Central memory CD4-positive, alpha-beta T cell (primary cell): ENCODE data around the gene NPR1.
A peak's percentile ranks its signal among the peaks of the same experiment; 100 is the strongest.
"Not testable (repeated sequence)": the region's sequence is repeated elsewhere in the genome, so short reads cannot be mapped to it uniquely, and the experiment has no call there.

Experiments
- DNase-seq: peaks from one replicate; pipeline ENCODE4 v3.0.0; 2022

The NPR1 gene

DNA sequence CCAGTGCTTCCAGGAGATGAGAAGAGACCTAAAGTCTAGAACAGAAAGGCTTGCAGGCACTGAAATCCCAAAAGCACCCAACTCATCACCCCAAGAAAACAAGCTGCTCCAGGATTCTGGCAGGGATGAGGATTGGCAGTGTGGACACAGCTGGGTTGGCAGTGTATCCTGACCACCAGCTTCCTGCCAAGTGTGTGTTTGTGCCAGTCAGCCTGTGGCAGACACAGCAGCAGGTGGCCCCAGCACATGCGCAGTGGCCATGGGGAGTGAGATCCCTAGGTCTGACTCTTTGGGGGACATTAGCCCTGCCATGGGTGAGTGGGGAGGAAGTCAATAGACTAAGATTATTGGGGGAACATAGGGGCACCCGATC is 28.6 kb upstream of the NPR1 start:
- DNase-seq = no peak

- DNase-seq = no peak
Measured at GRCh38 chr1:153651771-153652170, 26.7 kb upstream of the NPR1 start.

- no peak for DNase-seq
Measured at GRCh38 chr1:153652805-153653500, 25.5 kb upstream of the NPR1 start.

GRCh38 chr1:153655333-153655732 is 23.2 kb upstream of the NPR1 start:
- no peak for DNase-seq

DNA sequence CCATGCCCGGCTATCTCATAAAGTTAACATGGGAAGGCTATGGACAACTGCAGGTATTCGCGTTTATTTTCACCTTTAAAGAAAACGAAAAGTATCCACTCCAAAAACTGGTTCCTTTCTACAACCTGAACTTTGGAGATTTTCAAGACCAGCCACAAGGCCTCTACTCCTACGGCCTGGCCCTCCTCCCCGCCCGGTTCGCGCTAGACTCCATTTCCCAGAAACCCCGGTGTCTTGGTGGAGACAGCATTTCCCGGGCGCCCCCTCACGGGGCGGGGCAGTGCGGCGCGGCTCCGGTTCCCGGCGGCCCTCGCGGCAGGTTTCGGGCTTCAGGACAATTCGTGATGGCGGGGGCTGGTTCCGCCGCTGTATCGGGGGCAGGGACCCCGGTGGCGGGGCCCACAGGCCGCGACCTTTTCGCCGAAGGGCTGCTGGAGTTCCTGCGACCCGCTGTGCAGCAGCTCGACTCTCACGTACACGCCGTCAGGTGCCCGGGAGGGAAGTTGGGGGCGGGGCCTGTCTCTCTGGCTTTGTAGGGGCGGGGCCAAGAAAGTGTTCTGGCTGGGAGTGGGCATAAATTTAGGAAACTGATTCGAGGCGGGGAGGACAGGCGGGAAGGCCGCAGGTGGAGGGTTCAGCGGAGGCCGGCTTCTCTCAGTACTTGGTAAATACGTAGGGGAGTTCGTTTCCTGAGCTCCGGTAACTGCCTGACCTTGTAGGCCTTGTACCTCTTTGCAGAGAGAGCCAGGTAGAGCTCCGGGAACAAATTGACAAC is 19.9 kb upstream of the NPR1 start, which contains the start of gene SNAPIN:
Gene SNAPIN (plus strand): TSS at position 304 of the 775 bp plus-strand sequence. CDS start 41 bp downstream, at position 345.
- peak; percentile 87 for DNase-seq

- DNase-seq = no peak
Measured at GRCh38 chr1:153659175-153659534, 19.3 kb upstream of the NPR1 start.

DNA sequence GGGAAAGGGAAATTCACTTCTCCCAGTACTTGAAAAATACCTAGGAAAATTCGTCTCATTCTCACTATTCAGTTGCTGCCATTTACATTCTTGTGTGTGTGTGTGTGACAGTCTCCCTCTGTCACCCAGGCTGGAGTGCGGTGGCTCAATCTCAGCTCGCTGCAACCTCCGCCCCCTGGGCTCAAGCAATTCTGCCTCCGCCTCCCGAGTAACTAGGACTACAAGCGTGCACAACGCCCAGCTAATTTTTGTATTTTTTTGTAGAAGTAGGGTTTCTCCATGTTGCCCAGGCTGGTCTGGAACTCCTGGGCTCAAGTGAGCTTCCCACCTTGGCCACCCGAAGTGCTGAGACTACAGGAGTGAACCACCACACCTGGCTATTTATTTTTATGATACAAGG is 18.8 kb upstream of the NPR1 start:
- no peak for DNase-seq

DNA sequence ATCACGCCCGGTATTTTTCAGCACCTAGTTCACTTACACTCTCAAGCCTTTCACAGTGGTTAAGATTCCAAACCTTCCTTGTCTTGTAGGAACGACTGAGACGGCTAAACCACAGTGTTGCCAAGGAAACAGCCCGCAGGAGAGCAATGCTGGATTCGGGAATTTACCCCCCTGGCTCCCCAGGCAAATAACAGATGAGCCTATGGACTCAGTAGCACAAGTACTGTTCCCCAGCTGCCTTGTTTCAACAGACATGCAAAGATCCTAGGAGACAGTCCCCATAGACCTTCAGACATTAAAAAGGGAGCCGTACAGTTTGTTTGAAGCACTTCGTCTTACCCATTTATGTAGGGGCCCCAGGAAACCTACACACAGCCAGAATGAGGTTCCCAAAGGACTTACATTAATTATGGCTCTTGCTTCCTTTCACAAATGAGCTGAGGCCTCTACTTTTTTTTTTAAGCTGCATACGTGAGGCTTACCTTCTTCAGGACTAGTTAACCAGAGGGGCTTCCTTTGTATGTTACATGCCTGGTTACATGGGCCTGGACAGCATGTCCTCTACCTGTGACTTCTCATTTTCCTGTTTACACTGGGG is 17.3 kb upstream of the NPR1 start:
- DNase-seq = no peak

DNA sequence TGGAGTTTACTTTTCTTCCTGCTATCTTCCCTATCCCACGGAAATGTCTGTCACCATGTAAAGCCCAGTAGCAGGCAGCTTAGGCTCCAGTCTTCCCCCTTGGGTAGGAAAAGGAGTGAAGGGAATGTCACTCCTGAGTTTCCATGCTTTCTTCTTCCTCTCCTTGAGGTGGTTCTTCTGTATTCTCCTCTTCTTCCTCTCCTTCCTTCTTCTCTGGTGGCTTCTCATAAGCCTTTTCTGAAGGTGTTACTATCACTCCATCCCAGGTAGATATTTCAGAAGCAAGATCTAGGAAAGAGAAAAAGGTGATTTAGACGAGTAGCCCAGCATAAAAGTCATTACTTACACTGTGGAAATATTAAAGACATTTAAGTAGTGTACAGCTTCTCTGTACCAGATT is 16.2 kb upstream of the NPR1 start:
- no peak for DNase-seq

DNA sequence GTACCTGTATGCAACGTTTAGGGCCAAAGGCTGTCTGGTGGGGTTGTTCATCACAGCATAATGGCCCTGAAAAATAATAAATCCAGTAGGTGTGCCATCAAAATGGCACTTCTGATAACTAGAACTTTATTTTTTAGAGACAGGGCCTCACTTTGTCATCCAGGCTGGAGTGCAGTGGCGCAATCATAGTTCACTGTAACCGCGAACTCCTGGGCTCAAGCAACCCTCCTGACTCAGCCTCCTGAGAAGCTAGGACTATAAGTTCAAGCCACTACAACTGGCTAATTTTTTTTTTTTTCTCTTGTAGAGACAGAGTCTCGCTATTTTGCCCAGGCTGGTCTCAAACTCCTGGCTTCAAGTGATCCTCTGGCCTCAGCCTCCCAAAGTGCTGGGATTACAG is 15.3 kb upstream of the NPR1 start:
- DNase-seq = no peak

DNA sequence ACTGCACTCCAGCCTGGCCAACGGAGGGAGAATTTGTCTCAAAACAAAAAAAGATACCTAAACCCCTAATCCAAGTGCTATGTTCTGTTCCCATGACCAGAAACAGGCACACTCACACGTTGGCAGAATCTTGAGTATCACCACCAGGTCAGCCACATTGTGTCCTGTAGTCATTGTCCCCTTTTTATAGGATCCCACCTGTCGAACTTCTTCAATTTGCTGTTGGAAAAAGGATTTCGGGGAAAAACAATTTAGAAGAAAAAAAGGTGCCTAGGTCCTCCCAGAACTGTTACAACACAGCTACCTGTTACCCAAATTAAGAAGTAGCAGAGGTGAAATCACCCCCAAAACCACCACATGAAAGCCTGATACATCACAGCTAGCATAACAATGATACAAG is 11.0 kb upstream of the NPR1 start:
- no peak for DNase-seq

DNA sequence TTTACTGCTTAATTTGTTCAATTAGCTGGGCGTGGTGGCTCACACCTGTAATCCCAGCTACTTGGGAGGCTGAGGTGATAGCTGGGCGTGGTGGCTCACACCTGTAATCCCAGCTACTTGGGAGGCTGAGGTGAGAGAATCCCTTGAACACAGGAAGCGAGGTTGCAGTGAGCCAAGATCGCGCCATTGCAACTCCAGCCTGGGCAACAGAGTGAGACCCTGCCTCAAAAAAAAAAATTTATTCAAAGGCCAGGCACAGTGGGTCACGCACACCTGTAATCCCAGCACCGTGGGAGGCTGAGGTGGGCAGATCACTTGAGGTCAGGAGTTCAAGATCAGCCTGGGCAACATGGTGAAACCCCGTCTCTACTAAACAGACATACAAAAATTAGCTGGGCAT is 9.8 kb upstream of the NPR1 start:
- DNase-seq = not testable (repeated sequence)

GRCh38 chr1:153669606-153670005 is 8.9 kb upstream of the NPR1 start:
- DNase-seq = no peak

- no peak for DNase-seq
Measured at GRCh38 chr1:153670257-153670858, 8.1 kb upstream of the NPR1 start.

GRCh38 chr1:153670859-153671627 is 7.4 kb upstream of the NPR1 start, which contains the start of gene ILF2:
TSS of gene ILF2 (minus strand) at chr1:153670993. CDS start at chr1:153670922, 71 bp downstream.
- DNase-seq = peak; percentile 99

DNA sequence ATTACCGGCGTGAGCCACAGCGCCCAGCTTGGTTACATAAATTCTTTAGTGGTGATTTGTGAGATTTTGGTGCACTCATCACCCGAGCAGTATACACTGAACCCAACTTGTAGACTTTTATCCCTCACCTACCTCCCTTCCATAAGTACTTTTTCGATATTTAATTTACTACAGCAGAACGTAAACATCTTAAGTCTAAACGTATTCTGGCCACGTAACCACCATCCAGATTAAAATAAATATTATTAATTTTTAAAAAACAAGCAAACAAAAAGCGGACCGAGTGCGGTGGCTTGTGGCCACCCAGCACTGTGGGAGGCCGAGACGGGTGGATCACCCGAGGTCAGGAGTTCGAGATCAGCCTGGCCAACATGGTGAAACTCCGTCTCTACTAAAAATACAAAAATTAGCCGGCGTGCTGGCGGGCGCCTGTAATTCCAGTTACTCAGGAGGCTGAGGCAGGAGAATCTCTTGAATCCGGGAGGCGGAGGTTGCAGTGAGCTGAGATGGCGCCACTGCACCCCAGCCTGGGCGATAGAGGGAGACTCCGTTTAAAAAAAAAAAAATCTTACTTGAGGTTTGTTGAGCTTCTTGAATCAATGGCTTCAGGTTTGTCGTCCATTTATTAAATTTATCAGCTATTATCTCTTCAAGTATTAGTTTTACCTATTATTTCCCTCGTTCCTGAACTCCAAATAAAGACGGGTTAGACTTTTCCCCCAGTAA is 6.7 kb upstream of the NPR1 start:
- peak; percentile 46 for DNase-seq

GRCh38 chr1:153673511-153673910 is 5.0 kb upstream of the NPR1 start:
- DNase-seq = no peak

GRCh38 chr1:153677718-153678518 is 570 bp upstream of the NPR1 start:
- peak; percentile 25 for DNase-seq

GRCh38 chr1:153679337-153680119 is 1.0 kb downstream of the NPR1 start:
- peak; percentile 26 for DNase-seq

- DNase-seq = no peak
Measured at GRCh38 chr1:153680120-153680403, 1.6 kb downstream of the NPR1 start.

DNA sequence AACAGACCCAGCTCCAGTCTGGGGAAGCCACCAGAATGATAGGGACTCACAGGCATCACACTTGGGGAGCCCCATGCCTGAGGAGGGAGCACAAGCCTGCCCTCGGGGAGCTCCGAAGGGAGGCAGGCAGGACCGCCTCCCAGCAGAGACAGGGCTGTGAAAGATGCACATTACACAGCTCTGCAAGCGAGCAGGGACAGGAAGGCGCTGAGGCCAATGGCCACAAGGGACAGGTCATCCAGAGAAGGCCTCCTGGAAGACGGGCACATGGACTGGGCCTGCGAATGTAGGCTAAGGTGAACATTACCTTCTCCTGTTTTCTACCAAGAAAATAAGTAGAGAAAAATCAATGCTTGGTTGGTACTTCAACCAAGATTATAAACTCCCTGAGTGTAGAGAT is 4.2 kb downstream of the NPR1 start:
- DNase-seq = no peak
